Mammary epithelial cell (primary cell): ENCODE data around the gene SMIM13.

ENCODE experiments used
- EZH2 ChIP-seq: IDR thresholded peaks from 2 replicates; pipeline ENCODE4 v1.6.1; 2012; ENCODE audit warnings: low read length, inconsistent platforms, borderline replicate concordance
- TF ChIP-seq, protein P1 (sequence below), 2 donors: IDR thresholded peaks in 1 of 2; conservative IDR thresholded peaks in 1 of 2; 2 replicates each; pipeline ENCODE4 v1.5.1; 2011 to 2012; ENCODE audit warnings: inconsistent platforms in 2 of 2, low read length in 2 of 2, mild to moderate bottlenecking in 2 of 2, control low read depth in 1 of 2, low read depth in 1 of 2; ENCODE audit not compliant: insufficient read depth in 1 of 2; ENCODE audit errors: extremely low read depth in 1 of 2

DNA sequence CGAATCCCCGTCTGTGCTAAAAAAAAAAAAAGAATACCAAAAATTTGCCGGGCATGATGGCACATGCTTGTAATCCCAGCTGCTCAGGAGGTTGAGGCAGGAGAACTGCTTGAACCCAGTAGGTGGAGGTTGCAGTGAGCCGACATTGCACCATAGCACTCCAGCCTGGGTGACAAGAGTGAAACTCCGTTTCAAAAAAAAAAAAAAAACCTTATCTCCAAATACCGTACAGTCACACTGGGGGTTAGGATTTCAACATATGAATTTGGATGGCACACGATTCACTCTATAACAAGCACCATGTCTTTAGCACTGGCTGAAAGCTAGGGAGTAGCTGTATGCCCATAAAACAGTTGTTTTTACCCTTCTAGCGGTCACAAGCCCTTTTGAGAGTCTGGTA is 3.8 kb downstream of the SMIM13 start:
- TF ChIP-seq, protein P1, sequence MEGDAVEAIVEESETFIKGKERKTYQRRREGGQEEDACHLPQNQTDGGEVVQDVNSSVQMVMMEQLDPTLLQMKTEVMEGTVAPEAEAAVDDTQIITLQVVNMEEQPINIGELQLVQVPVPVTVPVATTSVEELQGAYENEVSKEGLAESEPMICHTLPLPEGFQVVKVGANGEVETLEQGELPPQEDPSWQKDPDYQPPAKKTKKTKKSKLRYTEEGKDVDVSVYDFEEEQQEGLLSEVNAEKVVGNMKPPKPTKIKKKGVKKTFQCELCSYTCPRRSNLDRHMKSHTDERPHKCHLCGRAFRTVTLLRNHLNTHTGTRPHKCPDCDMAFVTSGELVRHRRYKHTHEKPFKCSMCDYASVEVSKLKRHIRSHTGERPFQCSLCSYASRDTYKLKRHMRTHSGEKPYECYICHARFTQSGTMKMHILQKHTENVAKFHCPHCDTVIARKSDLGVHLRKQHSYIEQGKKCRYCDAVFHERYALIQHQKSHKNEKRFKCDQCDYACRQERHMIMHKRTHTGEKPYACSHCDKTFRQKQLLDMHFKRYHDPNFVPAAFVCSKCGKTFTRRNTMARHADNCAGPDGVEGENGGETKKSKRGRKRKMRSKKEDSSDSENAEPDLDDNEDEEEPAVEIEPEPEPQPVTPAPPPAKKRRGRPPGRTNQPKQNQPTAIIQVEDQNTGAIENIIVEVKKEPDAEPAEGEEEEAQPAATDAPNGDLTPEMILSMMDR (conservative IDR thresholded peaks at IDR 0.05 in 1 of 2, IDR thresholded peaks at IDR 0.05 in 1 of 2; ENCODE audit: extremely low read depth in 1 of 2, insufficient read depth in 1 of 2, low read depth in 1 of 2, low read length in 2 of 2) = no peak
- no peak for TF ChIP-seq EZH2
